ENCODE results near the gene RXRB.
A peak's percentile ranks its signal among the peaks of the same experiment; 100 is the strongest.

Gene RXRB

DNA sequence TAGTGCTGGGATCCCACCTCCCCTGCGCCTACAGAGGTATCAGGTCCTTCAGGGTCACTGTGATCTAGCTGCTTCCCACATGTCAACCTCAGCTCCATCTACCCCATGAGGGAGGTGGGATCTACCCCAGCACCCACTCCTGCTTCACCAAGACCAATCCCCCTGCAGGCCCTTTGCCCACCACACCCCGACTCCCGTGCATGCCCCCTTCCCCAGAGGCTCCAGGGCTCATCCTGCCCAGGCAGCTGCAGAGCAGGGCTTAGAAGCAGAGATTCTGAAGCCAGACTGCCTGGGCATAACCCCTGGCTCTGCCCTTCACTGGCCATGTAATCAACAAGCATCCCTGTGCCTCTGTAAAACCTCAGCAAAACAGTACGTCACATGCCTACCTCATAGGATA lies 25.7 kb downstream of the RXRB start:
- DNase-seq, result no peak

DNA sequence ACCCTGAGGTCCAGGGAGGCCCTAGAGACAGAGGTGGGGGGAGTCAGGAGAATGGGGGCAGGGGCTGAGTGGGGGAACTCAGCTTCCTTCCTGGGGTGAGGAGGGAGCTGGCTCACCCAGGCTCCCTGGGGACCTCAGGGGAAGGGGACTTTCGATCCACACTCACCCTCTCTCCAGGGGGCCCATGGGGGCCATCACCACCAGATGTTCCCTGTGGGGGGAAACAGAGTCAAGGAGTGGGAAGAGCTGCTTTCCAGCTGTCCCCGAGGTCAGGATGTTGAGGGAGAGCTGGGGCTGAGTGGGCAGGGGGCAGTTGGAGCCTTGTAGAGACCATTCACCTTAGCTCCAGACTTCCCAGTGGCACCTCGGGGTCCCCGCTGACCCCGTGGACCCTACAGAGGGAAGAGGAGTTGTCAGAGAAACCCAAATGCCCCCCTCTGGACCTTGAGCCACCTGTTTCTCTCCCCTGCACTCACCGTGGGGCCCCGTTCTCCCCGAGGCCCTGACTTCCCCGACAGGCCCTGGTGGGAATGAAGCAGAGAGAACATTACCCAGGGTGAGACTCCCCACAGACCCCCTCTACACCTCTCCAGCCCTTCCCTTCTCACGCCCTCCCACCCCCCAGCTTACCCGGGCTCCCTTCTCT lies 26.8 kb downstream of the RXRB start:
- no peak for DNase-seq

DNA sequence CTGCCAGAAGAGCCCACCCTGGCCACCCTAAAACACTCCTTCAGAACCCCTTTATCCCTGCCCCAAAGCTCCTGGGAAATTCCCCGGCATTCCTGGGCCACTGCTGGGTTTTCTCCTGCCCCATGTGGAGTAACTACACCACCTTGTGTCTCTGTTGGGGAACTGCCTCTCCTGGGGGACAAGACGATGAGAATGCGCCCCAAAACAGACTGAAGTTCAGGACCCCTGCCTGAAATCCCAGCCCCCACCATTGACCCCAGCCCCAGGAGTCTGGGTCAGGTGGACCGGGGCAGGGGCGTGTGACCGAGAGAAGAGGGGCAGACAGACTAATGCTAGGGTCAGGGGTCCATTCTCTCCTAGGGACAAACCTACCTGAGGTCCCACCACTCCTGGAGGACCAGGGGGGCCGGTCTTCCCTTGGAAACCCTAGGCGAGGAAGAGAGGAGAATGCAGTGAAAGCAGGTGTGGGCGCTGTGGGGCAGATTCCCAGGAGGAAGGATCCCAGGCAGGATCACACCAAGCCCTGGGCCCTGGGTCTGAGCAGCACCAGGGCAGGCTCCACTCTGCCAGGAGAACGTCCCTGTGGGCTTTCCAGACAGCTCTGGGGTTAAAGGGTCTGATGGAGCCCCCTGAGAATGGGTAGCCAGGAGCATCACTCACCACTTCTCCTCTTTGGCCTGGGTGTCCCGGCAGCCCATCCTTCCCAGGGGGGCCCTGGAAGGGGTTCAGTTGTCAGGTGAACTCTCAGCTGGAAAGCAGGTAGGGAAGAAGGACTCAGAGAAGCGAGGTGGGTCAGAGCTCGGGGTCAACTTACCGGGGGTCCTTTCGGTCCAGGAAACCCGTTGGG lies 27.6 kb downstream of the RXRB start:
- no peak for DNase-seq

DNA sequence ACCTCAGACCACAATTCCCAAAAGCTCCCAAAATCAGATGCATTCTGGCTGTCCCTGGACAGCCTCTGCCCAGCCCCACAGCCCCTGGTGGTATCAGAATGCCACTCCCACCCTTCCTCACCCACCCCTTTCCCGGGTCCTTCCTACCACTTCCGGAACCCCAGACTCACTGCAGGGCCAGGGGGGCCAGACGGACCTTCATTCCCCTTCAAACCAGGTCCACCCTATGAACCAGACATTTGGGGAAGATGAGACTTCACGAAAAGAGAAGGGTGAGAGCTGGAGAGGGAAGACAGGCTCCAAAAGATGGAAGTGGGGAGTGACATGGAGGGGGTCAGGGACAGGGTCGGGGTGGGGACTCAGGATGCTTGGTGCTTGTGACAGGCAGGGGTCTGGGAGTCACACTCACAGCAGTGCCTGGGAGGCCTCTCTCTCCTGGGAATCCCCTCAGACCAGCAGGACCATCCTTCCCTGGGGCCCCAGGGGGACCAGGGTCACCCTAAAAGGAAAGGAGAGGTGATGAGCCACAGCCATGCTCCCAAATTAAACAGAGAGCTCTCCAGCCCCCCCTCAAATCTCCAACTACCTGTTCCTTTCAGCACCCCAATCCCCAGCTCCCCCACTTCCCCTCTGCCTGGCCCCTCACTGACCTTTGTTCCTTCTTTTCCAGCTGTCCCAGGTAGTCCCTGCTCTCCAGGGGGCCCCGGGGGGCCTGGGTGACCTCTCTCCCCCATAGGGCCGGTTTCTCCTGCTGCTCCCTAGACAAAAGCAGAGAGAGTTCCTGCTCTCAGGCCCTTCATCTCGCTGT lies 28.4 kb downstream of the RXRB start:
- DNase-seq, result no peak

DNA sequence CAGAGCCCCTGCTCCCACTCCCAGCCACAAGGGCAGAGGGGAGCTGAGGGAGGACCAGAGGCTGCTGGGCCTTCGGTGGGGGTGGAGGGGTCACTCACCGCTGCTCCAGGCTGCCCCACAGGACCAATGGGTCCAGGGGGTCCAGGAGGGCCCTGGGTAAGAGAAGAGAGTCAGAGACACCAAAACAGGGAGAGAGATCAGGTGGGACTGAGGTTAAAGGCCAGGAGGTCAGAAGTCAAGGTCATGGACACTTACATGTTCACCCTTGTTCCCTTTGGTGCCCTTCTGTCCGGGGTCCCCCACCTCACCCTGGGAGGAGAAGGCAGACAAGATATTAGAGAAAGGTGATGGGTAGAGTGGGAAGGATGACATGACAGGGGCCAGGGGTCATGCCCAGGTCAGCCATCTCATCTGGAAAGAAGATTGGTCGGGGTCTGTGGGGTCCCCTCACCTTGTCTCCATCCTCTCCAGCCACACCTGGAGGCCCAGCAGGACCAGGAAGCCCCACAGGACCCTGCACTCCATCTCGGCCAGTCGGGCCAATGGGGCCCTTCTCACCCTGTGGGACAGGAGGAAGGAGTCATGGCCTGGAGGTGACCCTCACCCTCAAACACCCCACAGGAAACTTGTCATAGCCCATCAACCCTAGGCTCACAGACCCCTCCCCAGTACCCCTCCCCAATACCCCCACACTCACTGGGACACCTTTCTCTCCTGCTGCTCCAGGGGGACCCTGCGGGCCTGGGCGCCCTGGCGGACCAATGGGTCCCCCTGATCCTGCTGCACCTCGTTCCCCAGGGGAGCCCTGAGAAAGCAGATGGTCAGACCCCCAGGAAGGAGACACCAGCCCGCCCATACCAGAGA lies 29.2 kb downstream of the RXRB start:
- DNase-seq, result no peak

DNA sequence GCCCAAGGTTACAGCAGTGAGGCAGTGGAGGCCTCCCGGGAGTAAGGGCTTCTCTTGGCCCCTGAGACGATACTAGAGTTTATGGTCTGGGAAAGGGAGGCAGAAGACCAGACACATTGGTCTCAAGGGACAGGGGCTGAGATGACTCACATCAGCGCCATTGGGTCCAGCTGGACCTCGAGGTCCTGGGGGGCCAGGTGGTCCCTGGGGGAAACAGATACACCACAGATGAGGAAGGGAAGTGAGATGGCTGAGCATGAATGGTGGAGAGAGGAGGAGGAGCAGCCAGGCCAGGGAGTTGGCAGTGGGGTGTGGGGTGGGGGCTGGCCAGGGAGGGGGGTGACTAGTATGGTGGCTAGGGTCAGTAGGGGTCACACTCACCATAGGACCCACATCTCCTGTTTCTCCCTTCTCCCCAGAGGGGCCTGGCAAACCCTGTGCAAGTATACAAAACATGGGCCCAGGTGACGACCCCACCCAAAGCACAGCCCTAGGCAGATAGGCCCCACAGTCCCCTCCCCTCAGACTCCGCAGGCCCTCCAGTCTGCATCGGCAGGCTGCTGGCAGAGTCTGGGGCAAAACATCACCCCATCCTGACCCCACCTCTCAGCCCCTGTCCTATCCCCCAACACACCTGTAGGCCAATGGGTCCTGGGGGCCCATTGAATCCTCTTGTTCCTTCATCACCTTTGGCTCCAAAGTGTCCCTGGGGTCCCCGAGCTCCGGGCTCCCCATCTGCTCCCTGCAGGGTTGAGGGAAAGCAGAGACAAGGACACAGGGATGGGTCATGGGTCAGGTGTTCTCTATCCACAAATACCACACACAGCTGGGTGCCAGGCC lies 30.1 kb downstream of the RXRB start:
- no peak for DNase-seq

DNA sequence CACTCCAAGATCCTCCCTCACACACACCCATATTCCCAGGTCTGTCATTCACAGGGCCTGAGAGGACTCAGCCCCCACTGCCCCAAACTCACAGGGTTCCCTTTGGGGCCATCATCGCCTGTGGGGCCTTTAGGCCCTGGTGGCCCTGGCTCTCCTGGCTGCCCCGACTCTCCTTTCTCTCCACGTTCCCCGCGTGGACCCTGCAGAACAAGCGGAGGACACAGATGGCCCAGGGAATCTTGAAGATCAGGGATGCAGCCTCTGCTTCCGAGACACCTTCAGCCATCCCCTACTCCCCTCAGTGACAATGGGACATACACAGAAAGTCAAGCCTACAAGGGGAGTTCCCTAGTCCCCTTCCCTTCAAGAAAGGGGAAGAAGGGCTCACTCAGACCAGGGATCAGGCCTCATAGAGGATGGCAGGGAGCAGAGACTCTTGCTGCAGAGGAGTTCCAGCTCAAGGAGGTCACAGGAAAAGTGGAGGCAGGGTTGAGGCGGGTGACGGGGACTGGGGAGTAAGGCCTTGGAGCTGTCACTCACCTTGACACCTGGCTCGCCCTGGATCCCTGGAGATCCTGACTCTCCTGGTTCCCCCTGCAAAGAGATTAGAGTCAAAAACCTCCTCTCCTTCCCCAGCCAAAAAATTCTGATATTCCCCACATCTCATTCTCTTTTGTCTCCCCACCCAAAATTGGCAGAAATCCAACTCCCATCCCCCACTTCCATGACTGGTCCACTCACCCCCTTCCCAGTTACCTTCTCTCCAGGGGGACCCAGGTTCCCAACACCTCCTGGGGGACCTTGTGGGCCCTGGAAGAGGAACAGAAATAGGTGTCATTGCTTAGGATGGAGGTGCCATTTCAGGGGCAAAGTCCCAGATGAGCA lies 30.9 kb downstream of the RXRB start:
- no peak for DNase-seq

DNA sequence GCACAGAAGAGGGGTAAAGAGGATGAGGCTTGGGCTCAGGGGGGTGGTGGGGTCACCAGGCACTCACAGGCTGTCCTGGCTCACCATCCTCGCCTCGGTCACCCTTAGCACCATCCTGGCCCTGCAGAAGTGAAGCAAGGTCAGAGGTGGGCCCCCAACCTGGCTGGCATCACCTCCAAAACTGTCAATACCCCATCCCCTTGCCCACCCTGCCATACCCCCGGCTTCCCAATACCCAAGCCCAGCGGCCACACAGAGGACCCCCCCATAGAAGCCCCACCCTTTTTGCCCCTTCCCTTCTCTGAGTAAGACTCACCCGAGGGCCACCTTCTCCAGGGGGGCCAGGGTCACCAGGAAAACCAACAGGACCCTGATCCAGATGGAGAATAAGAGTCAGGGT lies 31.8 kb downstream of the RXRB start:
- DNase-seq, result no peak

DNA sequence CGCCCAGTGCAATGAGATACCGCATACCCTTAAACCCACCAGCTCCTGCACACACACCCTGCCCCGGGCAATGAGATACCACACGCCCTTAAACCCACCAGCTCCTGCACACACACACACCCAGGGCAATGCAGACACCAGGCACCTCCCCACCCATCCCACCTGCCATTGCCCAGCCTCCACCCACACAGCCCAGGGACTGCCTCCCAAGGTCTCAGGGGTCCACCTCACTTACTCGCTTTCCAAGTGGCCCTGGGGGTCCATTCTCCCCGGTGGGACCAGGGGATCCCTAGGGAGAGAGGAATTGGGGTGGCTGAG lies 32.2 kb downstream of the RXRB start:
- no peak for DNase-seq

DNA sequence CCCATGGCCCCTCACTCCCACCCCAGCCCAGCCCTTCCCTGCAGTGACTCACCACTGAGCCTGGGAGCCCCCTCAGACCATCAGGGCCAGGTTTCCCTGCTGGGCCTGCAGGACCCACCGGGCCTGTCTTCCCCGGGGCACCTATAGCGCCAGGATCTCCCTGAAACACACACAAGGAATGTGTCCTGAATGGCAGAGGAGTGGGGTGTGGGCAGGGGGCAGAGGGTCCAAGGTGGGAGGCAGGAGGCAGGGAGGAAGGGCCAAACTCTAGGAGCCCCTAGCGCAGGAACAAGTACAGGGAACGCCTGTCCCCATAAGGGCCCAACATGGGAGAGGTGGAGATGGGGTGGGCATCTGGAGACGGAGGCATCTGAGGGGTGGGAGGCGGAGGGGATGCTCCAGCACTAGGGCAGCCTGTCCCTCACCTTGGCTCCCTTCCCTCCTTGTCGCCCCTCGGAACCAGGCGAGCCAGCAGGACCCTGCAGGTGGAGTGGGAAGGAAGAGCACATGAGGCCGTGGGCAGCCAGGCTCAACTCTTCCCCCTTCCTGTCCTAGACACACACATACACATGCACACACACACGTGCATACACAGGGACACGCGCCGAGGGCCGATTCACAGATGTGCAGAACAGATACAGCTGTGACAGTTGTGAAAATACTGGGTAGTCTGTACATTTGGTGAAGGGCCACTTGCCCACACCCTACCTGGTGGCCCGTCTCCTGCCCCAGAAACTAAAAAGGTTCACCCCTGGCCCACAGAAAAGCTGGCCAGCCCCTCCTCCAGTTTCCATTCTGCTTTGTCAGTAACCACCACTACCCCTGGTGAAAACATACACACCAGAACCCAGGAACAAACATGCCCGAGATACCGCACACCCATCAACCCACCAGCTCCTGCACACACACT lies 32.8 kb downstream of the RXRB start:
- DNase-seq, result no peak

DNA sequence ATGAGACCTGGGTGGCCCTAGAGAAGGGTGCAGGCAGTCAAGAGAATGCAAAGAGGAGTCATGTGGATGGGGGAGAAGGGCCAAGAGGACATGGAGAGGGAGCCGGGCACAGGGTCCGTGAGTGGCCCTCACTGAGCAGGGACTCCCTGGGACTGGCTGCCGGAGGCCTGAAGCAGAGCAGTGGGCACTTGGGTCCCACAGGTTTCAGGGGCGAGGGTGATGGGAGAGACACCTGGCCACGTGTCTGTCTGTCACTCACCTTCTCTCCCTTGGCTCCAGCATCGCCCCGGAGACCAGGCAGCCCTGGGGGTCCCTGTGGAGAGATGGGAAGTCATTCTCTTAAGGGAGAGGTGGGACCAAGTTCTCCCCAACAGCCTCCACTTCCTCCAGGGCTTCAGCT lies 33.7 kb downstream of the RXRB start:
- no peak for DNase-seq

DNA sequence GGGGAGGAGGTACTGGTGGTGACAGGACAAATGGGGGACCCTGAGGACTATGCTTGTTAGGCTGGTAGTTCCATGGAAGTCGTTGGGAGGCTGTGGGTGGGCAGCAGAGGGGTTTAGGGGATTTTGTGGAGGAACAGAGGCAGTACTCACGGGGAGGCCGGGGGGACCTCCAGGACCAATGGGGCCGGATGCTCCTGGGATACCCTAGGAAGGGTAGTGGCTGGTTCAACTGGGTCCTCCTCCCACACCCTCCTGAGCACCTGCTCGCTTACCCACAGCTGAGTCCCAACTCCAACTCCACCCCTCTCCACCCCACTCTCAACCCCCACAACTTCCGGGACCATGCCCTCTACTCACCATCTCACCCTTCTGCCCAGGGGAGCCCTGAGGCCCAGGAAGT lies 34.1 kb downstream of the RXRB start:
- no peak for DNase-seq

DNA sequence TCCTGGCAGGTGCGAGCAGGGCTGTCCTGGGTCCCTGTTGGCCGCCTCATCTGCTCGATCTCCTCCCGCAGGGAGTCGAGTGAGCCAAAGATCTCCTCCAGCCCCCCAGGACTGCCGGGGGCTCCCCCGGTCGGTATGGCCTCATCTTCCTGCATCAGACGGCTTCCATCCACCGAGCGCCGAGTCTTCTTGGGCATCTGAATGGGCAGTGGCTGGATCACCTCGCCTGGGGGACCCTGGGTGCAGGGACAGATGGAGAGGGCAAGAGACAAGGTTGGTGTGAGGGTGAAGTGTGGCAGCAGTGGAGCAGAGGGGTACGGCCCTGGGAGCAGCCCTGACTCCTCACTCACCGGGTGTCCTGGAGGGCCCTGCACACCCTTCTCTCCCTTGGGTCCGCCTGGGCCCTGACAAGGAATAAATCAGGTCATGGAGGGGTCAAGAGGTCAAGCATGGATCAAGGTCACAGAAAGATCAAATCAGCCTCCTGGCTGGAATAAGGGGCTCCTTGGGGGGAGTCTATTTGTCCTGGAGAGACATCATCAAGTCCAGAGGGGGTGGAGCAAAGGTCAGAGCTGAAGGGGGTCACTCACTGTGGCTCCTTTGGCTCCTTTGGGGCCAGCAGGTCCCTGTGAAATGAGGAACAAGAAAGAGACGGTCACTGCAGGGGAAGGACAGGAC lies 34.7 kb downstream of the RXRB start:
- DNase-seq, result no peak

DNA sequence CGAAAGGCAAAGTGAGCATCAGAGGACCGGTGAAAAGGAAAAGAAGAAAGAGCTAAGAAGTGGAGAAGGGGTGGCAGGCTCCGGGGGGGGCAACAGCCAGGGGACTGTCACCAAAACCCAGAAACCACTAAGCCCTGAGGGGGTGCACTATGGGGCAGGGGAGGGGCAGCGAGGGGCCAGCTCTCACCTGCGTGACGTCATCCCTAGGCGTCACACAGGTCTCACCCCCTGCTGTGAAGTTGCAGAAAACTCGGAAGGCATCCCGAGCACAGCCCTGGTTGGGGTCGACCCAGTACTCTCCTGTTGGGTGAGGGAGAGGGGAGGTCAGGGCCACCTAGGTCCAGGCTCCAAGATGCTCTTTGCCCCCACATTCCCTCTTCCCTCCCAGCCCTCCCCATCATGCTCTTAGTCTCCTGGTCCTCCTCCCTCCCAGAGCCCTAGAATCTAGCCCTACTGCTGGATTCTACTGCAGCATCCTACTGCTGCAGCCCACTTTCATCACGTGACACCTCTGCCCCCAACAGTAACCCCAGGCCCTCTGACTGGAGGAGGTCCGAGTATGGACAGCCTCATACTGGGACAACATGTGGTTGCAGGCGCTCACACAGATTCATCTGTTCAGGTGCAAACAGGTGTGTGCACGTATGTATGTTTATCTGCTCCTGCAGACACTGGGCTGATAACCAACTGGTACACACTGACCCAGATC lies 35.6 kb downstream of the RXRB start:
- no peak for DNase-seq

DNA sequence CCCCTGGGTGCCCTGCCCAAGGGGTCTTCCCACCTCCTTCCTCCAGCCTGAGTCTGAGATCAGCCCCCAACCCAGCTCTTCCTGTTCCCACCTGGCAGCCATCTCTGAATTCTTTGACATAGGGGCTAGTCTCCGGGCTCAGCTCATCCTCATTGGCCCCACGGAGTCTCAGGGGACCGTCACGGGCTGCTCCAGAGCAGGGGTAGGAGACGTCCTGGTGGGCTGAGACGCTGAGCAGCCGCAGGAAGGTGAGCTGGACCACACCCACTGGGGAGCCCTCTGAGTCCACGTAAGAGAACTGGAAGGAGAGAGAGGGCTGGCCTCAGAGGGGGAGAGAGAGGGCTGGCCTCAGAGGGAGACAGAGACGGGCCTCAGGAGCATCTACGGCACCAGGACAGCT lies 36.3 kb downstream of the RXRB start:
- DNase-seq, result no peak

DNA sequence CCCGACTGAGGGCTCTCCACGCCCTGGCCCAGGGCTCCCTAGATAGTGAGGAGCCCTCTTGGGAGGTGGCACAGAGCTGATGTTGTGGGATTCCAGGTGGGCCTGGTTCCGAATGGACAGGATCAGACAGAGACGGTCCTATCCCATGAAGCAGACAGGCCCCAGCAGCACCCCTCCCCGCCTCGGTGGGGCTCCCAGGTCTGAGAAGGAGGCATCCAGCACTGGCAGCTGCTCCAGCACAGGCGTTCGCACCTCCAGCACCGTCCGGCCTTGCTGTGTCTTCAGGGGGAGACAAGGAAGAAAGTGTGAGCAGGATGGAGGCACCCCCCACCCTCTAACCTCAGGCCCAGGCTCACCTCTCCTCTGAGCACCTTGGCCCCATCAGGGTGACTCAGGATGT lies 36.9 kb downstream of the RXRB start:
- DNase-seq, result no peak

DNA sequence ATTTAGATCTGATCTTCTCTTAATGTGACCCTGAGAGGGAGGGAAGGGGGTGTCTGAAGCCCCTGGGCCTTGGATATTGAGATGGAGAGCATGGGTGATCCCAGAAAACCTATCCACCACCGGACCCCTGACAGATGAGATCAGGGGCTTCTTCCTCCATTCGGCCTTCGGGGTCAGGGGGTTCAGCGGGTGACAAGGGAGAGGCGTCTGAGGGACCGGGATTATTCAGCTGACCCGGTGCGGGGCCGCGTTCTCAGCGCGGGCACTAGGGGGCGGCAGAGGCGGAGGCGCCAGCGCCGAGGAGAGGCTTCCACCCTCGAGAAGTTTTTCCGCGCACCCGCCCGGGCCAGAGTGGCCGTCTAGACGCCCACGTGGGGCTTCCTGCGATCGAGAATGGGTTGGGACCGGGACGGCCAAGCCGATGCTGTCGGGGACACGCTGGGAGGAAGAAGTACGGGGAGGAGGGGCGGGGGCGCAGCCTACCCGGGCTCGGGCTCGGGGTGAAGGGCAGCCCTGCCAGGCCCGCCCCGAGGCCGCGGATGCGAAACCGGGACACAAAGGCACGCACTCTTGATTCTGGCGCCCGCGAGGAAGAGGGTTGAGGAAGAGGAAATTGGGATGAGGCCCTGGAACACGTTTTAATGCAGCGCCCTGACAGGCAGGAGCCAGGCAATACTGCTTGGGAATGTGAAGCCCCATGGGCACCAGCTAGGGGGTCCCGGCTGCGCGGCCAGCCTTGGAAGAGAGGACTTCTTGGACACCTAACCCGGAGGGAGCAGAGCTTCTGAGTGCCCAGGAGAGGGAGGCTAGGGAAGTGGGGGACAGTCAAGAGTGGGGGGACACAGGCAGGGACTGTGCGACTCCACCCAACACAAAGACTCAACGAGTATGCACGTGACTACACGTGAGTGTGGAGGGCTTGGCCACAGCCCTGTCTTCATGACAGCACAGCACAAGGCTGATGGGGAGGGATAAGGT lies 38.8 kb downstream of the RXRB start:
- peak; percentile 86 for DNase-seq

Measured in CD4-positive, alpha-beta T cell treated with Interleukin-6 for 4 hours (primary cell).